Small intestine (tissue), 7 donors: ENCODE data around the gene GLDC. TPM values are rescaled to one million over a fixed set of nuclear protein-coding genes. Genes with fewer than 3 reads are reported as not detected.

ENCODE experiments used
- DNase-seq, 2 donors: peaks; one replicate each; pipeline versions ENCODE4 v3.0.0 to v3.0.0-alpha.2; 2013
- FAIRE-seq: peaks from 2 replicates; lab custom pipeline; 2012; peaks lifted over from hg19 to GRCh38; lab: Jason Lieb, UNC
- H3K27ac ChIP-seq, 3 donors: one replicate each; pipeline ENCODE4 v1.5.1; 2013; ENCODE audit warnings: low read length in 2 of 3, mild to moderate bottlenecking in 2 of 3, control low read depth in 1 of 3, inconsistent platforms in 1 of 3, low read depth in 1 of 3, moderate library complexity in 1 of 3
- H3K27me3 ChIP-seq, 3 donors: one replicate each; pipeline ENCODE4 v1.6.1; 2013; ENCODE audit warnings: low read length in 3 of 3, inconsistent platforms in 1 of 3; ENCODE audit not compliant: control insufficient read depth in 3 of 3, insufficient read depth in 3 of 3
- H3K36me3 ChIP-seq, 3 donors: one replicate each; pipeline ENCODE4 v1.6.1; 2013; ENCODE audit warnings: low read length in 3 of 3, inconsistent platforms in 1 of 3, low read depth in 1 of 3, mild to moderate bottlenecking in 1 of 3, moderate library complexity in 1 of 3; ENCODE audit not compliant: control insufficient read depth in 3 of 3, insufficient read depth in 2 of 3
- H3K4me1 ChIP-seq, 3 donors: one replicate each; pipeline ENCODE4 v1.6.1; 2013; ENCODE audit warnings: low read length in 2 of 3, inconsistent platforms in 1 of 3, low read depth in 1 of 3, mild to moderate bottlenecking in 1 of 3, moderate library complexity in 1 of 3; ENCODE audit not compliant: control insufficient read depth in 3 of 3, insufficient read depth in 2 of 3
- H3K4me3 ChIP-seq, 3 donors: one replicate each; pipeline ENCODE4 v1.5.1; 2013; ENCODE audit warnings: low read length in 3 of 3, control low read depth in 1 of 3, inconsistent platforms in 1 of 3, low read depth in 1 of 3, mild to moderate bottlenecking in 1 of 3, moderate library complexity in 1 of 3
- H3K9me3 ChIP-seq, 2 donors: one replicate each; pipeline ENCODE4 v1.6.1; 2013; ENCODE audit warnings: low read depth in 1 of 2, low read length in 1 of 2; ENCODE audit not compliant: control insufficient read depth in 2 of 2, insufficient read depth in 1 of 2
- WGBS, 3 donors: extraction: QIAGEN DNeasy Blood & Tissue Kit; methylation state at CpG; one replicate each; pipeline ENCODE4 v1.1.7; 2013; 5-methylcytosine and 5-hydroxymethylcytosine counted together
- polyA plus RNA-seq, 4 donors: library from polyadenylated mRNA; stranded (reverse) in 3 of 4; unstranded in 1 of 4; fragments of 200-250 nt in 3 of 4; fragments of 120-200 nt in 1 of 4; gene quantifications; one replicate each; pipeline versions ENCODE4 v1.2.1 to v1.2.3, GENCODE V29; 2013
- donor health status: healthy with polysubstance abuse.
- donor health status: control.
- donor health status: control.
- donor health status: Bipolar disorder and iron deficiency.
- donor health status: healthy.

GLDC gene
- polyA plus RNA-seq, 4 donors: 0.63 to 8.4 (median 0.81) TPM; not detected in 1

DNA sequence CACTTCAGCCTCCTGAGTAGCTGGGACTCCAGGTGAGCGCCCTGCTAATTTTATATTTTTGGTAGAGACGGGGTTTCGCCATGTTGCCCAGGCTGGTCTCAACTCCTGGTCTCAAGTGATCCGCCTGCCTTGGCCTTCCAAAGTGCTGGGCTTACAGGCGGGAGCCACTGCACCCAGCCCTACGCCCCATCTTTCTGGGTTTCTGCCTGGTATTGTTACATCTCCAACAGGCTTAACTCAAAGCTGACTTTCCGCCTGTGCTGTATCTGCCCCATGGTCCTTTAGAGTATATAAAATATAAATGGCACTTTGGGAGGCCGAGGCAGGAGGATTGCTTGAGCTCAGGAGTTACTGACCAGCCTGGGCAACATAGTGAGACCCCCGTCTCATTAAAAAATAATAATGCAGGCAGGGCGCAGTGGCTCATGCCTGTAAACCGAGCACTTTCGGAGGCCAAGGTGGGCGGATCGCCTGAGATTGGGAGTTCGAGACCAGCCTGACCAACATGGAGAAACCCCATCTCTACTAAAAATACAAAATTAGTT, 36.5 kb upstream of the GLDC start:
- Histone ChIP-seq H3K27me3 (no peaks in the 10 kb centered on the region), H3K27ac (peak overlapping the region; percentile 88 to 99 (median 98)), H3K36me3 (peaks cover 0 to 2% (median 0%) of the 10 kb centered on the region in 3 donors), H3K9me3 (no peaks in the 10 kb centered on the region), H3K4me3 (peak overlapping the region; percentile 59 to 72 (median 69)), H3K4me1 (peaks cover 0 to 8% (median 3%) of the 10 kb centered on the region in 3 donors)
- DNase-seq (no peak), FAIRE-seq (no peak)
- WGBS, 3 donors: 10 to 30% (median 12%) methylated on average over 15 of the region's 15 CpGs

- peak overlapping the region; percentile 98 to 100 (median 99) for H3K27ac ChIP-seq
- DNase-seq (peak; percentile 99), FAIRE-seq (no peak)
- peaks cover 0 to 2% (median 0%) of the 10 kb centered on the region in 3 donors for H3K36me3 ChIP-seq
- no peaks in the 10 kb centered on the region for H3K27me3 ChIP-seq
- H3K4me1 ChIP-seq: peaks cover 0 to 8% (median 3%) of the 10 kb centered on the region in 3 donors
- H3K4me3 ChIP-seq: peak overlapping the region; percentile 59 to 72 (median 69)
- 0% methylated on average over 54 to 72 of the region's 72 CpGs for WGBS, 3 donors
- H3K9me3 ChIP-seq: no peaks in the 10 kb centered on the region
These were observed 35.8 kb upstream of the GLDC start for GRCh38 chr9:6681147-6681956.

GRCh38 chr9:6680797-6681146, 35.2 kb upstream of the GLDC start:
- Histone ChIP-seq H3K4me3 (peak overlapping the region; percentile 37 to 72 (median 69)), H3K4me1 (peaks cover 0 to 8% (median 3%) of the 10 kb centered on the region in 3 donors), H3K27ac (peak overlapping the region; percentile 98 to 100 (median 99)), H3K36me3 (peaks cover 0 to 2% (median 0%) of the 10 kb centered on the region in 3 donors), H3K9me3 (no peaks in the 10 kb centered on the region), H3K27me3 (no peaks in the 10 kb centered on the region)
- FAIRE-seq (no peak), DNase-seq (no peak)
- WGBS, 3 donors: 0 to 1% (median 1%) methylated on average over 26 of the region's 26 CpGs

- no peak overlapping the region for H3K4me3 ChIP-seq
- WGBS, 3 donors: 87 to 88% (median 88%) methylated on average over 7 of the region's 7 CpGs
- no peaks in the 10 kb centered on the region for H3K36me3 ChIP-seq
- no peak overlapping the region for H3K27ac ChIP-seq
- peaks cover 0 to 3% (median 0%) of the 10 kb centered on the region in 3 donors for H3K4me1 ChIP-seq
- no peaks in the 10 kb centered on the region for H3K9me3 ChIP-seq
- FAIRE-seq (no peak), DNase-seq (no peak)
- no peaks in the 10 kb centered on the region for H3K27me3 ChIP-seq
These were observed 32.3 kb upstream of the GLDC start for GRCh38 chr9:6677803-6678202.

DNA sequence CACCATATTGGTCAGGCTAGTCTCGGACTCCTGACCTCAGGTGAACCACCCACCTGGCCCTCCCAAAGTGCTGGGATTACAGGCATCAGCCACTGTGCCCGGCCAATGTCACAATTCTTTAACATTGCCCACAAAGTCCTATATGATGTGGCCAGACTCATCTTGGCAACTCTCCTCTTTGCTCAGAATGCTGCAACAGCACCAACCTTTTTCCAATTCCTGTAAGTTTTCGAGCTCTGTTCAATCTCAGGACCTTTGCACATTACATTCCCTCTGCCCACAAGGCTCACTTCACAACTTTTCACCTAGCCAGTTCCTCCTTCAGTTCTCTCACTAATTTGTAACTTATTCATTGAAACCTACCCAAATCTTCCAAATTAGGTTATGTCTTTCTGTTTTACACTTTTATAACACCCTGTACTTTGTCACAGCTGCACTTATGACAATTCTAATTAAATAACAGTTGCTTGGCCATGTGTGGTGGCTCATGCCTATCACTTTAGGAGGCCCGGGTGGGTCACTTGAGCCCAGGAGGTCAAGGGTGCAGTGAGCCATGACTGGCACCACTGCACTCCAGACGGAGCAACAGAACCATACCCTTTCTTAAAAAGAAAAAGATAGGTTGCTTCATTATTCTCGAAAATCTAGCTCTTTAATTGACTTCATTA, 30.9 kb upstream of the GLDC start:
- WGBS, 3 donors: 79 to 80% (median 80%) methylated on average over 6 of the region's 6 CpGs
- Histone ChIP-seq H3K4me1 (no peaks in the 10 kb centered on the region), H3K9me3 (no peaks in the 10 kb centered on the region), H3K27ac (no peak overlapping the region), H3K36me3 (no peaks in the 10 kb centered on the region), H3K4me3 (no peak overlapping the region), H3K27me3 (no peaks in the 10 kb centered on the region)
- no peak for DNase-seq
- FAIRE-seq: no peak

DNA sequence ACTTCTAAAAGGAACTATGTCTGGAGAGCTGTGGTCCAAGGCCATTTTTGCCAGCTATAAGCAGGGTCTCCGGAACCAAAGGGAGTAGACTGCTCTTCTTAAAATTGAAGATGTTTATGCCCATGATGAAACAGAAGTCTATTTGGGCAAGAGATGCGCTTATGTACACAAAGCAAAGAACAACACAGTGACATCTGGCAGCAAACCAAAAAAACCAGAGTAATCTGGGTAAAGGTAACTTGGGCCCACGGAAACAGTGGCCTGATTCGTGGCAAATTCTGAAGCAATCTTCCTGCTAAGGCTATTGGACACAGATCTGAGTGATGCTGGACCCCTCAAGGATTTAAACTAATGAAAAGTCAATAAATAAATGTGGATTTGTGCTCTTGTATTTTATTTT, 29.7 kb upstream of the GLDC start:
- Histone ChIP-seq H3K27me3 (no peaks in the 10 kb centered on the region), H3K27ac (no peak overlapping the region), H3K4me1 (no peaks in the 10 kb centered on the region), H3K4me3 (no peak overlapping the region), H3K9me3 (no peaks in the 10 kb centered on the region), H3K36me3 (no peaks in the 10 kb centered on the region)
- WGBS, 3 donors: 84 to 88% (median 88%) methylated on average over 4 of the region's 4 CpGs
- DNase-seq (no peak), FAIRE-seq (no peak)

GRCh38 chr9:6673326-6674025, 27.9 kb upstream of the GLDC start:
- H3K36me3 ChIP-seq: no peaks in the 10 kb centered on the region
- 63 to 79% (median 68%) methylated on average over 1 of the region's 1 CpG for WGBS, 3 donors
- FAIRE-seq (no peak), DNase-seq (no peak)
- H3K27ac ChIP-seq: no peak overlapping the region
- H3K4me1 ChIP-seq: no peaks in the 10 kb centered on the region
- H3K27me3 ChIP-seq: no peaks in the 10 kb centered on the region
- H3K9me3 ChIP-seq: no peaks in the 10 kb centered on the region
- no peak overlapping the region for H3K4me3 ChIP-seq

DNA sequence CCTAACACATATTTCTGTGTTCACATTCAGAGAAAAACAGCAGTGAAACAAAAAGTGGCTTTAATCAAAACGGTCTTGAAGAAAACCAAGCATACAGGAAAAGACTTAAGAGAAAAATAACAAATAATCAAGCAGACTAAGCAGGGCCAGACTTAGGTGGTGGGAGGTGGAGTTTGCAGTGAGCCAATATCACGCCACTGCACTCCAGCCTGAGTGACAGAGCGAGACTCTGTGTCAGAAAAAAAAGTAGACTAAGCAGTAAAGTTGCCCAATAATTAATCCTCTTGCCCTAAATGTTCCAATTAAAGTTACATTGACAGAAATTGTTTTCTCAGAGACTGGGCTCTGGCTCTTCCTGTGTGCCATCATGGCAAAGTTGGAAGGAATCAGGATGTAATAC, 26.6 kb upstream of the GLDC start:
- Histone ChIP-seq H3K36me3 (no peaks in the 10 kb centered on the region), H3K27ac (no peak overlapping the region), H3K4me1 (no peaks in the 10 kb centered on the region), H3K27me3 (no peaks in the 10 kb centered on the region), H3K9me3 (no peaks in the 10 kb centered on the region), H3K4me3 (no peak overlapping the region)
- DNase-seq (no peak), FAIRE-seq (no peak)
- 77 to 79% (median 77%) methylated on average over 3 of the region's 3 CpGs for WGBS, 3 donors
